H1 (cell line): ENCODE results near the gene RIPOR3. TPM values are rescaled to one million over a fixed set of nuclear protein-coding genes. Genes with fewer than 3 reads are reported as not detected.
A peak's percentile ranks its signal among the peaks of the same experiment; 100 is the strongest.
"Not testable (repeated sequence)": the region's sequence is repeated elsewhere in the genome, so short reads cannot be mapped to it uniquely, and the experiment has no call there.

Experiments
- CTCF ChIA-PET: fragments of 300-600 bp; sonication (Branson Sonifier 250); formaldehyde crosslinking; loops from one replicate; lab custom pipeline; 2021; ENCODE audit not compliant: partially characterized antibody; lab: Charles Lee
- POLR2A ChIA-PET: fragments of 300-600 bp; sonication (Branson Sonifier 250); formaldehyde crosslinking; loops from one replicate; lab custom pipeline; 2021; ENCODE audit warnings: inconsistent platforms; ENCODE audit not compliant: partially characterized antibody; lab: Charles Lee
- DNase-seq, 2 experiments: peaks; one replicate each; pipeline versions ENCODE4 v3.0.0 to v3.0.0-alpha.2; 2010 to 2022; ENCODE audit warnings: low spot score in 2 of 2, low read depth in 1 of 2, mixed read lengths in 1 of 2
- FAIRE-seq: peaks from 2 replicates; lab custom pipeline; 2011; peaks lifted over from hg19 to GRCh38; lab: Jason Lieb, UNC
- H2AFZ ChIP-seq: 2 replicates; pipeline ENCODE4 v1.8.1; 2012; ENCODE audit warnings: low read length, inconsistent platforms
- H2AK5ac ChIP-seq: 2 replicates; pipeline ENCODE4 v1.6.1; 2013; ENCODE audit warnings: low read depth, low read length
- H2BK120ac ChIP-seq: replicated peaks from 2 replicates; pipeline ENCODE3; 2013; ENCODE audit warnings: low read depth, low read length, inconsistent platforms
- H2BK12ac ChIP-seq: 2 replicates; pipeline ENCODE4 v1.6.1; 2013; ENCODE audit warnings: low read depth, low read length
- H2BK15ac ChIP-seq: 2 replicates; pipeline ENCODE4 v1.6.1; 2013; ENCODE audit warnings: low read length
- H2BK20ac ChIP-seq: 2 replicates; pipeline ENCODE4 v1.6.1; 2013; ENCODE audit warnings: low read length
- H2BK5ac ChIP-seq: 2 replicates; pipeline ENCODE4 v1.6.1; 2013; ENCODE audit warnings: low read depth, low read length
- H3K14ac ChIP-seq: 2 replicates; pipeline ENCODE4 v1.6.1; 2013; ENCODE audit warnings: inconsistent platforms; ENCODE audit not compliant: insufficient read length
- H3K18ac ChIP-seq: 2 replicates; pipeline ENCODE4 v1.6.1; 2013; ENCODE audit warnings: low read length; ENCODE audit errors: extremely low read depth
- H3K23ac ChIP-seq: 2 replicates; pipeline ENCODE4 v1.6.1; 2013; ENCODE audit warnings: inconsistent platforms; ENCODE audit not compliant: insufficient read length
- H3K23me2 ChIP-seq: 2 replicates; pipeline ENCODE4 v1.6.1; 2013; ENCODE audit warnings: low read depth, low read length
- H3K27ac ChIP-seq: 2 replicates; pipeline ENCODE4 v1.6.1; 2011; ENCODE audit warnings: low read depth, low read length, inconsistent platforms
- H3K27me3 ChIP-seq, 4 experiments: replicated peaks in 1 of 4; 1 replicate in 1 of 4; 2 replicates in 3 of 4; pipeline versions ENCODE4 v1.6.1 to v1.8.1; 2011 to 2013; ENCODE audit warnings: low read length in 3 of 4, mild to moderate bottlenecking in 3 of 4, inconsistent platforms in 2 of 4, mixed read lengths in 2 of 4, moderate library complexity in 1 of 4; ENCODE audit not compliant: control insufficient read depth in 3 of 4, insufficient read depth in 3 of 4; ENCODE audit errors: extremely low read depth in 1 of 4
- H3K36me3 ChIP-seq, 4 experiments: 2 replicates each; pipeline versions ENCODE4 v1.6.1 to v1.8.1; 2011 to 2013; ENCODE audit warnings: mild to moderate bottlenecking in 4 of 4, low read length in 3 of 4, moderate library complexity in 2 of 4, control low read depth in 1 of 4, inconsistent platforms in 1 of 4; ENCODE audit not compliant: insufficient read depth in 4 of 4, control insufficient read depth in 2 of 4
- H3K4ac ChIP-seq: replicated peaks from 2 replicates; pipeline ENCODE3; 2013; ENCODE audit warnings: low read length, low read depth, mixed read lengths, inconsistent platforms; ENCODE audit not compliant: insufficient read length
- H3K4me1 ChIP-seq, 4 experiments: replicated peaks in 1 of 4; 1 replicate in 1 of 4; 2 replicates in 3 of 4; pipeline versions ENCODE4 v1.6.1 to v1.8.1; 2011 to 2013; ENCODE audit warnings: low read length in 3 of 4, inconsistent platforms in 2 of 4, mixed read lengths in 1 of 4; ENCODE audit not compliant: insufficient read depth in 4 of 4, control insufficient read depth in 3 of 4
- H3K4me2 ChIP-seq, 2 experiments: 2 replicates each; pipeline versions ENCODE4 v1.6.1 to v1.8.1; 2011 to 2013; ENCODE audit warnings: low read depth in 2 of 2, low read length in 2 of 2, control low read depth in 1 of 2, inconsistent platforms in 1 of 2, mild to moderate bottlenecking in 1 of 2; ENCODE audit not compliant: insufficient read depth in 1 of 2
- H3K4me3 ChIP-seq, 4 experiments: fragments of 200-600, 300-600 bp in 1 of 4; sonication (generic), shearing (Covaris generic), sonication (Bioruptor Twin) in 1 of 4; 2 replicates each; pipeline versions ENCODE4 v1.5.1 to v1.8.1; 2011 to 2016; ENCODE audit warnings: low read length in 4 of 4, low read depth in 3 of 4, control low read depth in 2 of 4, inconsistent platforms in 2 of 4, mild to moderate bottlenecking in 2 of 4, mixed read lengths in 1 of 4, moderate library complexity in 1 of 4; ENCODE audit not compliant: insufficient read depth in 2 of 4; ENCODE audit errors: extremely low read depth in 1 of 4
- H3K56ac ChIP-seq: replicated peaks from 2 replicates; pipeline ENCODE3; 2013; ENCODE audit warnings: low read depth, mild to moderate bottlenecking, mixed read lengths, low read length, inconsistent platforms; ENCODE audit not compliant: insufficient read length
- H3K79me1 ChIP-seq: 2 replicates; pipeline ENCODE4 v1.6.1; 2013; ENCODE audit warnings: low read depth, low read length, control low read depth
- H3K79me2 ChIP-seq, 2 experiments: 2 replicates each; pipeline versions ENCODE4 v1.6.1 to v1.8.1; 2012 to 2013; ENCODE audit warnings: low read length in 2 of 2, mild to moderate bottlenecking in 2 of 2, inconsistent platforms in 1 of 2; ENCODE audit not compliant: insufficient read depth in 2 of 2, control insufficient read depth in 1 of 2
- H3K9ac ChIP-seq, 4 experiments: replicated peaks in 1 of 4; 1 replicate in 1 of 4; 2 replicates in 3 of 4; pipeline versions ENCODE4 v1.6.1 to v1.8.1; 2011 to 2013; ENCODE audit warnings: low read depth in 3 of 4, low read length in 3 of 4, control low read depth in 2 of 4, mild to moderate bottlenecking in 2 of 4, moderate library complexity in 2 of 4, inconsistent platforms in 1 of 4; ENCODE audit errors: extremely low read depth in 1 of 4
- H3K9me3 ChIP-seq, 2 experiments: 2 replicates each; pipeline versions ENCODE4 v1.6.1 to v1.8.1; 2012 to 2013; ENCODE audit warnings: mild to moderate bottlenecking in 2 of 2, moderate library complexity in 2 of 2, control low read depth in 1 of 2, inconsistent platforms in 1 of 2, low read depth in 1 of 2, low read length in 1 of 2, mixed read lengths in 1 of 2; ENCODE audit not compliant: insufficient read depth in 2 of 2
- H4K20me1 ChIP-seq, 2 experiments: replicated peaks in 1 of 2; 2 replicates each; pipeline versions ENCODE3 to v1.8.1; 2011 to 2013; ENCODE audit warnings: inconsistent platforms in 2 of 2, low read length in 2 of 2, mild to moderate bottlenecking in 1 of 2; ENCODE audit not compliant: insufficient read depth in 2 of 2, control insufficient read depth in 1 of 2
- H4K5ac ChIP-seq: 2 replicates; pipeline ENCODE4 v1.6.1; 2013; ENCODE audit warnings: low read length, low read depth, mixed read lengths, inconsistent platforms; ENCODE audit not compliant: insufficient read length
- H4K8ac ChIP-seq: 2 replicates; pipeline ENCODE4 v1.8.0; 2013; ENCODE audit warnings: mild to moderate bottlenecking, moderate library complexity, low read length, inconsistent platforms; ENCODE audit not compliant: insufficient read depth; ENCODE audit errors: extremely low read depth
- H4K91ac ChIP-seq: replicated peaks from 2 replicates; pipeline ENCODE3; 2013; ENCODE audit warnings: low read length, mixed read lengths, inconsistent platforms; ENCODE audit not compliant: insufficient read length
- WGBS, 2 experiments: shearing (Covaris generic) in 1 of 2; methylation state at CpG; one replicate each; pipeline versions ENCODE4 v1.1.6 to v1.1.7; 2013 to 2015; ENCODE audit warnings: low lambda C conversion rate in 2 of 2, mixed read lengths in 2 of 2, inconsistent platforms in 1 of 2, low coverage in 1 of 2, missing lambda C conversion rate in 1 of 2; ENCODE audit not compliant: insufficient replicate concordance in 2 of 2, insufficient coverage in 1 of 2, insufficient read length in 1 of 2; ENCODE audit errors: extremely low coverage in 1 of 2, missing lambda C conversion rate in 1 of 2; 5-methylcytosine and 5-hydroxymethylcytosine counted together
- polyA plus RNA-seq, 7 experiments: library from polyadenylated mRNA; depleted of rRNA in 3 of 7; stranded (reverse) in 5 of 7; unstranded in 2 of 7; fragments of >200 nt in 5 of 7; fragments of 200-250 nt in 2 of 7; gene quantifications; 1 replicate in 5 of 7; 2 replicates in 1 of 7; 4 replicates in 1 of 7; pipeline versions ENCODE4 v1.2.1 to v1.2.3, GENCODE V29; 2011 to 2013; ENCODE audit warnings: missing spikeins in 2 of 7, mixed read lengths in 2 of 7
- total RNA-seq: library from RNA; stranded (reverse); fragmentation: NEBNext Ultra II Directional; extraction: Animal tissue kit (Norgen Biotek cat#: 25700); gene quantifications from 2 replicates; pipeline ENCODE4 v1.2.1, GENCODE V29; 2021

Gene RIPOR3
- total and polyA plus RNA-seq, 2 of the 8 experiments (the other 6 are each of a cell fraction or from before 2014, with no cell fraction given), result 3.6 to 4.5 TPM

GRCh38 chr20:50569487-50569863 lies 121.9 kb downstream of the RIPOR3 start:
- H3K4ac ChIP-seq, DNase-seq, H3K56ac ChIP-seq, POLR2A ChIA-PET, H3K9ac ChIP-seq, H4K8ac ChIP-seq, H3K4me3 ChIP-seq, FAIRE-seq, H2BK12ac ChIP-seq, H3K27me3 ChIP-seq, H3K27ac ChIP-seq, H3K4me2 ChIP-seq, H3K79me2 ChIP-seq, H3K4me1 ChIP-seq, H3K23me2 ChIP-seq, H3K79me1 ChIP-seq, H3K23ac ChIP-seq, H3K14ac ChIP-seq, H2AFZ ChIP-seq, H4K5ac ChIP-seq, H3K9me3 ChIP-seq, H2AK5ac ChIP-seq, H2BK120ac ChIP-seq, H3K18ac ChIP-seq, H2BK20ac ChIP-seq, H2BK15ac ChIP-seq, H2BK5ac ChIP-seq: not testable (repeated sequence)
- WGBS, 2 experiments, result 91% methylated on average over 7 of the region's 7 CpGs; no CpG with 5 or more reads in 1 of the 2 experiments
- peak overlapping the region; percentile 40 for H4K91ac ChIP-seq
- H3K36me3 ChIP-seq, result peaks cover 0 to 20% (median 5%) of the 10 kb centered on the region in 4 experiments; a peak in 6 of 8 replicates
- H4K20me1 ChIP-seq, result peaks cover 0 to 10% of the 10 kb centered on the region in 2 experiments
- CTCF ChIA-PET, result interaction anchor here (0.8 to 3.0 kb wide), 4 partner anchors 10 to 82 kb away, joined by 4 to 10 read pairs (median 4); no protein-coding TSS in a partner anchor
